Trophoblast cell (in vitro differentiated cells and primary cell): ENCODE results near the gene TM7SF2.

Experiments
- DNase-seq, 2 donors: peaks; one replicate each; pipeline ENCODE4 v3.0.0-alpha.2; 2016
- H2AFZ ChIP-seq: 2 replicates; pipeline ENCODE4 v1.6.1; 2013; ENCODE audit warnings: low read length, moderate library complexity, mild to moderate bottlenecking; ENCODE audit not compliant: insufficient read depth, poor library complexity
- H2AK5ac ChIP-seq: 2 replicates; pipeline ENCODE4 v1.6.1; 2013; ENCODE audit warnings: mild to moderate bottlenecking, low read length
- H2BK120ac ChIP-seq: 2 replicates; pipeline ENCODE4 v1.6.1; 2013; ENCODE audit warnings: low read length, mild to moderate bottlenecking, moderate library complexity; ENCODE audit not compliant: insufficient read depth, poor library complexity
- H2BK12ac ChIP-seq: 2 replicates; pipeline ENCODE4 v1.6.1; 2013; ENCODE audit warnings: mild to moderate bottlenecking, low read length, moderate library complexity
- H2BK5ac ChIP-seq: 2 replicates; pipeline ENCODE4 v1.6.1; 2013; ENCODE audit warnings: low read length, low read depth, moderate library complexity, mild to moderate bottlenecking; ENCODE audit not compliant: poor library complexity
- H3K14ac ChIP-seq: 2 replicates; pipeline ENCODE4 v1.6.1; 2013; ENCODE audit warnings: mild to moderate bottlenecking, low read length
- H3K18ac ChIP-seq: 2 replicates; pipeline ENCODE4 v1.6.1; 2013; ENCODE audit warnings: mild to moderate bottlenecking, low read length
- H3K23ac ChIP-seq: 2 replicates; pipeline ENCODE4 v1.6.1; 2013; ENCODE audit warnings: low read length
- H3K27ac ChIP-seq: 2 replicates; pipeline ENCODE4 v1.5.1; 2013; ENCODE audit warnings: low read depth, mild to moderate bottlenecking, inconsistent platforms, low read length, moderate library complexity
- H3K27me3 ChIP-seq: 2 replicates; pipeline ENCODE4 v1.6.1; 2013; ENCODE audit warnings: inconsistent platforms, mild to moderate bottlenecking, low read length, moderate library complexity; ENCODE audit not compliant: insufficient read depth
- H3K36me3 ChIP-seq, 2 experiments: 1 replicate in 1 of 2; 2 replicates in 1 of 2; pipeline ENCODE4 v1.6.1; 2013; ENCODE audit warnings: low read length in 2 of 2, mild to moderate bottlenecking in 2 of 2, moderate library complexity in 1 of 2; ENCODE audit not compliant: insufficient read depth in 2 of 2, control insufficient read depth in 1 of 2
- H3K4ac ChIP-seq: 2 replicates; pipeline ENCODE4 v1.6.1; 2013; ENCODE audit warnings: low read depth, mild to moderate bottlenecking, low read length, moderate library complexity
- H3K4me1 ChIP-seq, 2 experiments: 1 replicate in 1 of 2; 2 replicates in 1 of 2; pipeline ENCODE4 v1.6.1; 2013; ENCODE audit warnings: low read length in 2 of 2, mild to moderate bottlenecking in 2 of 2, moderate library complexity in 1 of 2; ENCODE audit not compliant: insufficient read depth in 2 of 2, control insufficient read depth in 1 of 2
- H3K4me2 ChIP-seq: 2 replicates; pipeline ENCODE4 v1.6.1; 2013; ENCODE audit warnings: inconsistent platforms, mild to moderate bottlenecking, low read length, moderate library complexity
- H3K4me3 ChIP-seq: 2 replicates; pipeline ENCODE4 v1.5.1; 2013; ENCODE audit warnings: mild to moderate bottlenecking, low read depth, low read length, inconsistent platforms
- H3K79me1 ChIP-seq: one replicate; pipeline ENCODE4 v1.6.1; 2013; ENCODE audit warnings: low read length
- H3K79me2 ChIP-seq: 2 replicates; pipeline ENCODE4 v1.6.1; 2013; ENCODE audit warnings: low read length, mild to moderate bottlenecking; ENCODE audit not compliant: control insufficient read depth, insufficient read depth, poor library complexity
- H3K9ac ChIP-seq: 2 replicates; pipeline ENCODE4 v1.6.1; 2013; ENCODE audit warnings: mild to moderate bottlenecking, low read length
- H3K9me3 ChIP-seq: 2 replicates; pipeline ENCODE4 v1.6.1; 2013; ENCODE audit warnings: low read depth, mild to moderate bottlenecking, control low read depth, inconsistent platforms, low read length; ENCODE audit not compliant: insufficient read depth
- H4K12ac ChIP-seq: 2 replicates; pipeline ENCODE4 v1.6.1; 2013; ENCODE audit warnings: low read depth, mild to moderate bottlenecking, low read length, moderate library complexity
- H4K8ac ChIP-seq: 2 replicates; pipeline ENCODE4 v1.6.1; 2013; ENCODE audit warnings: low read depth, mild to moderate bottlenecking, low read length, moderate library complexity
- H4K91ac ChIP-seq: one replicate; pipeline ENCODE4 v1.6.1; 2013; ENCODE audit warnings: low read depth, mild to moderate bottlenecking, low read length, moderate library complexity
- WGBS: extraction: QIAGEN DNeasy Blood & Tissue Kit; methylation state at CpG from one replicate; pipeline ENCODE4 v1.1.7; 2013; ENCODE audit warnings: missing lambda C conversion rate; ENCODE audit not compliant: insufficient read length, insufficient coverage; ENCODE audit errors: extremely low coverage; 5-methylcytosine and 5-hydroxymethylcytosine counted together

Gene TM7SF2

GRCh38 chr11:65152122-65152521, 40.5 kb downstream of the TM7SF2 start:
- no peak overlapping the region for H2BK120ac ChIP-seq
- no peak overlapping the region for H4K8ac ChIP-seq
- H2AFZ ChIP-seq: no peak overlapping the region
- H3K27me3 ChIP-seq: no peaks in the 10 kb centered on the region
- no peak overlapping the region for H3K27ac ChIP-seq
- no peak overlapping the region for H4K91ac ChIP-seq
- no peaks in the 10 kb centered on the region for H3K79me1 ChIP-seq
- WGBS: no CpG with 5 or more reads among the region's 2 CpGs
- H3K4me1 ChIP-seq: no peaks in the 10 kb centered on the region
- no peak for DNase-seq
- no peak overlapping the region for H2BK5ac ChIP-seq
- no peak overlapping the region for H3K9ac ChIP-seq
- H3K36me3 ChIP-seq: no peaks in the 10 kb centered on the region
- no peaks in the 10 kb centered on the region for H3K9me3 ChIP-seq
- no peak overlapping the region for H3K4me3 ChIP-seq
- no peaks in the 10 kb centered on the region for H3K79me2 ChIP-seq
- no peak overlapping the region for H3K4me2 ChIP-seq
- H2AK5ac ChIP-seq: no peak overlapping the region
- H4K12ac ChIP-seq: no peak overlapping the region
- H3K4ac ChIP-seq: no peak overlapping the region
- H3K18ac ChIP-seq: no peak overlapping the region
- H3K14ac ChIP-seq: no peak overlapping the region
- H2BK12ac ChIP-seq: no peak overlapping the region
- no peak overlapping the region for H3K23ac ChIP-seq

GRCh38 chr11:65156256-65156655, 44.6 kb downstream of the TM7SF2 start:
- no peaks in the 10 kb centered on the region for H3K9me3 ChIP-seq
- no peaks in the 10 kb centered on the region for H3K27me3 ChIP-seq
- no peak overlapping the region for H2AK5ac ChIP-seq
- DNase-seq: no peak
- no peaks in the 10 kb centered on the region for H3K79me2 ChIP-seq
- no peak overlapping the region for H2BK5ac ChIP-seq
- no peak overlapping the region for H4K12ac ChIP-seq
- peaks cover 2% of the 10 kb centered on the region in 2 experiments for H3K4me1 ChIP-seq
- no peaks in the 10 kb centered on the region for H3K36me3 ChIP-seq
- H3K4me3 ChIP-seq: no peak overlapping the region
- H3K4ac ChIP-seq: no peak overlapping the region
- WGBS: no CpG with 5 or more reads among the region's 3 CpGs
- H2BK12ac ChIP-seq: no peak overlapping the region
- H3K79me1 ChIP-seq: no peaks in the 10 kb centered on the region
- no peak overlapping the region for H3K18ac ChIP-seq
- no peak overlapping the region for H4K91ac ChIP-seq
- no peak overlapping the region for H3K4me2 ChIP-seq
- H3K9ac ChIP-seq: no peak overlapping the region
- H2AFZ ChIP-seq: no peak overlapping the region
- no peak overlapping the region for H4K8ac ChIP-seq
- no peak overlapping the region for H2BK120ac ChIP-seq
- no peak overlapping the region for H3K27ac ChIP-seq
- H3K23ac ChIP-seq: no peak overlapping the region
- no peak overlapping the region for H3K14ac ChIP-seq

- Histone ChIP-seq H4K8ac (no peak overlapping the region), H3K36me3 (no peaks in the 10 kb centered on the region), H2AK5ac (no peak overlapping the region), H3K23ac (no peak overlapping the region), H3K4me3 (no peak overlapping the region), H2BK12ac (no peak overlapping the region), H3K27me3 (no peaks in the 10 kb centered on the region), H3K79me1 (no peaks in the 10 kb centered on the region), H2BK5ac (no peak overlapping the region), H4K91ac (no peak overlapping the region), H3K9me3 (no peaks in the 10 kb centered on the region), H3K4ac (no peak overlapping the region), H2BK120ac (no peak overlapping the region), H4K12ac (no peak overlapping the region), H3K4me1 (peaks cover 2% of the 10 kb centered on the region in 2 experiments), H3K79me2 (no peaks in the 10 kb centered on the region), H3K27ac (no peak overlapping the region), H3K18ac (no peak overlapping the region), H3K9ac (no peak overlapping the region), H3K14ac (no peak overlapping the region), H3K4me2 (no peak overlapping the region), H2AFZ (no peak overlapping the region)
- WGBS: no CpG with 5 or more reads among the region's 3 CpGs
- no peak for DNase-seq
Observed at GRCh38 chr11:65156926-65157325, 45.3 kb downstream of the TM7SF2 start.

GRCh38 chr11:65157336-65157735, 45.7 kb downstream of the TM7SF2 start:
- H3K27ac ChIP-seq: no peak overlapping the region
- H3K9ac ChIP-seq: no peak overlapping the region
- H2BK120ac ChIP-seq: no peak overlapping the region
- H3K27me3 ChIP-seq: no peaks in the 10 kb centered on the region
- no peak overlapping the region for H4K91ac ChIP-seq
- H3K23ac ChIP-seq: no peak overlapping the region
- no CpG with 5 or more reads among the region's 3 CpGs for WGBS
- H3K4me1 ChIP-seq: peaks cover 2% of the 10 kb centered on the region in 2 experiments
- no peak overlapping the region for H4K12ac ChIP-seq
- H4K8ac ChIP-seq: no peak overlapping the region
- H3K4me3 ChIP-seq: no peak overlapping the region
- H3K36me3 ChIP-seq: no peaks in the 10 kb centered on the region
- no peaks in the 10 kb centered on the region for H3K79me1 ChIP-seq
- H2BK12ac ChIP-seq: no peak overlapping the region
- H3K4ac ChIP-seq: no peak overlapping the region
- H3K4me2 ChIP-seq: no peak overlapping the region
- no peak for DNase-seq
- H2AK5ac ChIP-seq: no peak overlapping the region
- no peaks in the 10 kb centered on the region for H3K9me3 ChIP-seq
- no peak overlapping the region for H2BK5ac ChIP-seq
- H2AFZ ChIP-seq: no peak overlapping the region
- H3K79me2 ChIP-seq: no peaks in the 10 kb centered on the region
- H3K14ac ChIP-seq: no peak overlapping the region
- no peak overlapping the region for H3K18ac ChIP-seq
